ENCODE results near the gene DOK3. TPM values are rescaled to one million over a fixed set of nuclear protein-coding genes. Genes with fewer than 3 reads are reported as not detected.

DOK3 gene
- total RNA-seq, 1 donor from 2014 or later = 11.6 TPM

DNA sequence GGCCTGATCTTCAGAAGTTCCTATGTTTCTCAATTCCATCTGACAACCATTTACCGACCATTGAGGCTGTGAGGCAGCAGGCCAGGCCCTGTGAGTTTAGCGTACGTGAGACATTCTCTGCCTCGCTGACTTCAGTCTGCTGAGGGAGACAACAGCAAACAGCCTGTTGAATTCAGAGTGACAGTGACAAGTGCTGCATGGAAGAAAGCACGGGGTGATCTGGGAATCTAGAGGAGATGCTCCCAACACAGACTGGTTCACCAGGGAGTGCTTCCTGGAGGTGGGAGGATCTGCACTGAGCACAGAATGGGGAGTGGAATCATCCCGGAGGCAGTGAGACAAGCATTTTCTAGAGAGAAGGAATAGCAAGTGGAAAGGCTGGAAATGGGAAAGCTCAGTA, 17.2 kb upstream of the DOK3 start:
- TF ChIP-seq, protein P1, sequence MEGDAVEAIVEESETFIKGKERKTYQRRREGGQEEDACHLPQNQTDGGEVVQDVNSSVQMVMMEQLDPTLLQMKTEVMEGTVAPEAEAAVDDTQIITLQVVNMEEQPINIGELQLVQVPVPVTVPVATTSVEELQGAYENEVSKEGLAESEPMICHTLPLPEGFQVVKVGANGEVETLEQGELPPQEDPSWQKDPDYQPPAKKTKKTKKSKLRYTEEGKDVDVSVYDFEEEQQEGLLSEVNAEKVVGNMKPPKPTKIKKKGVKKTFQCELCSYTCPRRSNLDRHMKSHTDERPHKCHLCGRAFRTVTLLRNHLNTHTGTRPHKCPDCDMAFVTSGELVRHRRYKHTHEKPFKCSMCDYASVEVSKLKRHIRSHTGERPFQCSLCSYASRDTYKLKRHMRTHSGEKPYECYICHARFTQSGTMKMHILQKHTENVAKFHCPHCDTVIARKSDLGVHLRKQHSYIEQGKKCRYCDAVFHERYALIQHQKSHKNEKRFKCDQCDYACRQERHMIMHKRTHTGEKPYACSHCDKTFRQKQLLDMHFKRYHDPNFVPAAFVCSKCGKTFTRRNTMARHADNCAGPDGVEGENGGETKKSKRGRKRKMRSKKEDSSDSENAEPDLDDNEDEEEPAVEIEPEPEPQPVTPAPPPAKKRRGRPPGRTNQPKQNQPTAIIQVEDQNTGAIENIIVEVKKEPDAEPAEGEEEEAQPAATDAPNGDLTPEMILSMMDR (IDR thresholded peaks at IDR 0.05; ENCODE audit: unreplicated experiment) = no peak
- Mint-ChIP-seq H3K4me1 (ENCODE audit: low read depth) (no peaks in the 10 kb centered on the region), H3K4me3 (ENCODE audit: low read depth) (no peak overlapping the region), H3K9me3 (ENCODE audit: low read depth) (no peaks in the 10 kb centered on the region), H3K27me3 (no peaks in the 10 kb centered on the region), H3K36me3 (ENCODE audit: insufficient read depth) (peaks cover 13% of the 10 kb centered on the region), H3K27ac (no peak overlapping the region)
- no peak for DNase-seq (ENCODE audit: low spot score, unreplicated experiment)

DNA sequence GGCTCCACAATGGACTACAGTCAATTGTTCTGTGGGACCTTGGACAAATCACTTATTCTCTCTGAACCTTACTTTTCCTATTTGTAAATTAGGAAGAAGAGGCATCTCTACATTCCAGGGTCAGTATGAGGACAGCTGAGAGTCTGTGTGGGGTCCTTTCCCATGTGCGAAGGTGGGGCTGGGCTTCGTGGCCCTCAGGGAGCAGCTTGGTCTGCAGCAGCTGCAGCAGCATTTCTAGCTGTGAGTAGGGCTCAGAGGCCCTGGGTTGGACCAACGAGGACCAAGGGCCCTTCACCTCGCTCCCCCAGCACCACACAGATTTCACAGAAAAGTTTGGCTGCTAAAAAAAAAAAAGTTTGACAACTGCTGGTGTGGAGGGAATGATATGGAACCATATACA, 16.6 kb upstream of the DOK3 start:
- H3K27ac Mint-ChIP-seq = no peak overlapping the region
- no peak overlapping the region for H3K4me3 Mint-ChIP-seq (ENCODE audit: low read depth)
- DNase-seq (ENCODE audit: low spot score, unreplicated experiment) = no peak
- no peaks in the 10 kb centered on the region for H3K4me1 Mint-ChIP-seq (ENCODE audit: low read depth)
- TF ChIP-seq, protein P1 (IDR thresholded peaks at IDR 0.05; ENCODE audit: unreplicated experiment) = no peak
- no peaks in the 10 kb centered on the region for H3K27me3 Mint-ChIP-seq
- H3K9me3 Mint-ChIP-seq (ENCODE audit: low read depth) = no peaks in the 10 kb centered on the region
- H3K36me3 Mint-ChIP-seq (ENCODE audit: insufficient read depth) = peaks cover 15% of the 10 kb centered on the region

GRCh38 chr5:177524941-177525655, 15.5 kb upstream of the DOK3 start:
- Mint-ChIP-seq H3K4me1 (ENCODE audit: low read depth) (no peaks in the 10 kb centered on the region), H3K36me3 (ENCODE audit: insufficient read depth) (peaks cover 12% of the 10 kb centered on the region), H3K27me3 (no peaks in the 10 kb centered on the region), H3K27ac (peak overlapping the region; percentile 82), H3K4me3 (ENCODE audit: low read depth) (no peak overlapping the region), H3K9me3 (ENCODE audit: low read depth) (no peaks in the 10 kb centered on the region)
- no peak for DNase-seq (ENCODE audit: low spot score, unreplicated experiment)
- TF ChIP-seq, protein P1 (IDR thresholded peaks at IDR 0.05; ENCODE audit: unreplicated experiment) = no peak

DNA sequence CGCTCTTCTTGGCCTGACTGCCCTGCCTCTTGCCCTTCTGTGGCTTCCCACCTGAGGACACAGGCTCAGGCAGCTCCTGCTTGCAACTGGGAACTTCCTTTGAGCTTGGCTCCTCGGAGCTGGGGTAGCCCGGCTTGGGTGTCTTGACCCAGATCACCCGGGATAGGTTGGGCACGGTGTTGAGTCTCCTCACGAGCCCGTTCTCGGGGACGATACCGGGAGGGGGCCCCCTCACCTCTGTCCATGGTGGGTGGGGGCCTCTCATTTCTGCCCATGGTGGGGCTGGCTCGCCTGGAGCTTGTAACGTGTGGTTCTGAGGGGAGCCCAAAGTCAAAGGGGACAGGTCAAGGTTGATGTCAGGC, 14.9 kb upstream of the DOK3 start:
- Mint-ChIP-seq H3K27ac (no peak overlapping the region), H3K27me3 (no peaks in the 10 kb centered on the region), H3K9me3 (ENCODE audit: low read depth) (no peaks in the 10 kb centered on the region), H3K4me1 (ENCODE audit: low read depth) (no peaks in the 10 kb centered on the region), H3K36me3 (ENCODE audit: insufficient read depth) (peaks cover 13% of the 10 kb centered on the region), H3K4me3 (ENCODE audit: low read depth) (no peak overlapping the region)
- no peak for DNase-seq (ENCODE audit: low spot score, unreplicated experiment)
- TF ChIP-seq, protein P1 (IDR thresholded peaks at IDR 0.05; ENCODE audit: unreplicated experiment) = no peak

- H3K9me3 Mint-ChIP-seq (ENCODE audit: low read depth) = no peaks in the 10 kb centered on the region
- H3K4me1 Mint-ChIP-seq (ENCODE audit: low read depth) = no peaks in the 10 kb centered on the region
- no peak overlapping the region for H3K27ac Mint-ChIP-seq
- H3K36me3 Mint-ChIP-seq (ENCODE audit: insufficient read depth) = peaks cover 10% of the 10 kb centered on the region
- no peak for DNase-seq (ENCODE audit: low spot score, unreplicated experiment)
- TF ChIP-seq, protein P1 (IDR thresholded peaks at IDR 0.05; ENCODE audit: unreplicated experiment) = no peak
- H3K4me3 Mint-ChIP-seq (ENCODE audit: low read depth) = no peak overlapping the region
- no peaks in the 10 kb centered on the region for H3K27me3 Mint-ChIP-seq
Observed at GRCh38 chr5:177523711-177524538, 14.3 kb upstream of the DOK3 start.
